GM18868 (cell line): ENCODE measurements around the gene THAP7.
"Not testable (repeated sequence)": the region's sequence is repeated elsewhere in the genome, so short reads cannot be mapped to it uniquely, and the experiment has no call there.

Experiments used
- ATAC-seq: cut with Tn5 transposase; IDR thresholded peaks from one replicate; pipeline ENCODE4 v1.9.1; 2021; ENCODE audit warnings: mild to moderate bottlenecking, moderate library complexity; ENCODE audit not compliant: unreplicated experiment

THAP7 gene

GRCh38 chr22:21013657-21014201, 11.8 kb upstream of the THAP7 start:
- no peak for ATAC-seq

GRCh38 chr22:21012446-21013407, 10.8 kb upstream of the THAP7 start:
- no peak for ATAC-seq

- no peak for ATAC-seq
Measured at GRCh38 chr22:21010426-21011113, 8.7 kb upstream of the THAP7 start.

- ATAC-seq: no peak
Measured at GRCh38 chr22:21009638-21010425, 7.9 kb upstream of the THAP7 start.

GRCh38 chr22:21009208-21009607, 7.3 kb upstream of the THAP7 start:
- ATAC-seq: not testable (repeated sequence)

- no peak for ATAC-seq
Measured at GRCh38 chr22:21003782-21004181, 1.9 kb upstream of the THAP7 start.

GRCh38 chr22:21000987-21001600, 824 bp downstream of the THAP7 start:
- ATAC-seq: no peak

- ATAC-seq: no peak
Measured at GRCh38 chr22:21000207-21000986, 1.5 kb downstream of the THAP7 start.

- ATAC-seq: no peak
Measured at GRCh38 chr22:20999350-21000206, 2.3 kb downstream of the THAP7 start.

GRCh38 chr22:20998411-20999336, 3.2 kb downstream of the THAP7 start:
- no peak for ATAC-seq

GRCh38 chr22:20997536-20998257, 4.2 kb downstream of the THAP7 start:
- no peak for ATAC-seq

- no peak for ATAC-seq
Measured at GRCh38 chr22:20996598-20997535, 5.1 kb downstream of the THAP7 start.

- ATAC-seq: no peak
Measured at GRCh38 chr22:20996031-20996410, 5.9 kb downstream of the THAP7 start.

GRCh38 chr22:20995329-20996030, 6.4 kb downstream of the THAP7 start:
- ATAC-seq: no peak

- ATAC-seq: no peak
Measured at GRCh38 chr22:20994902-20995241, 7.0 kb downstream of the THAP7 start.
